Peyer's patch (tissue), 4 donors: ENCODE data around the gene MS4A6A. TPM values are rescaled to one million over a fixed set of nuclear protein-coding genes. Genes with fewer than 3 reads are reported as not detected.
A peak's percentile ranks its signal among the peaks of the same experiment; 100 is the strongest.

ENCODE experiments used
- DNase-seq, 3 donors: peaks; one replicate each; pipeline ENCODE4 v3.0.0-alpha.2; 2017 to 2019
- H3K27ac ChIP-seq, 4 donors: fragments of 200-600 bp; sonication (generic); one replicate each; pipeline ENCODE4 v1.5.1; 2016 to 2019
- H3K27me3 ChIP-seq, 2 donors: fragments of 200-600 bp; sonication (generic); one replicate each; pipeline ENCODE4 v1.5.1; 2019
- H3K36me3 ChIP-seq, 3 donors: fragments of 200-600 bp; sonication (generic); one replicate each; pipeline ENCODE4 v1.5.1; 2016 to 2019
- H3K4me1 ChIP-seq, 4 donors: fragments of 200-600 bp; sonication (generic); one replicate each; pipeline ENCODE4 v1.5.1; 2016 to 2019
- H3K4me3 ChIP-seq, 4 donors: fragments of 200-600 bp; sonication (generic); 1 replicate in 3 of 4; 2 replicates in 1 of 4; pipeline ENCODE4 v1.5.1; 2016 to 2019; ENCODE audit warnings: mild to moderate bottlenecking in 1 of 4
- H3K9me3 ChIP-seq, 4 donors: fragments of 200-600 bp; sonication (generic); one replicate each; pipeline ENCODE4 v1.5.1; 2016 to 2019; ENCODE audit warnings: mild to moderate bottlenecking in 1 of 4
- POLR2A ChIP-seq, 2 donors: fragments of 450-650 bp; IDR thresholded peaks; one replicate each; pipeline ENCODE4 v1.5.1; 2017; ENCODE audit warnings: antibody characterized with exemption in 2 of 2, mild to moderate bottlenecking in 2 of 2, moderate library complexity in 2 of 2
- total RNA-seq, 4 donors: library from RNA; depleted of rRNA; stranded (reverse); fragments of >200 nt; gene quantifications; one replicate each; pipeline ENCODE4 v1.1.0, GENCODE V29; 2016
- TF ChIP-seq, protein P1 (sequence below), 6 experiments: fragments of 450-650 bp in 4 of 6; fragments of 200-600 bp in 2 of 6; sonication (generic) in 1 of 6; IDR thresholded peaks; one replicate each; pipeline ENCODE4 v1.5.1; 2017 to 2019; ENCODE audit warnings: antibody characterized with exemption in 6 of 6, mild to moderate bottlenecking in 3 of 6, moderate library complexity in 1 of 6

The MS4A6A gene
- total RNA-seq, 4 donors from 2014 or later: 7.4 to 66.0 (median 33.5) TPM

DNA sequence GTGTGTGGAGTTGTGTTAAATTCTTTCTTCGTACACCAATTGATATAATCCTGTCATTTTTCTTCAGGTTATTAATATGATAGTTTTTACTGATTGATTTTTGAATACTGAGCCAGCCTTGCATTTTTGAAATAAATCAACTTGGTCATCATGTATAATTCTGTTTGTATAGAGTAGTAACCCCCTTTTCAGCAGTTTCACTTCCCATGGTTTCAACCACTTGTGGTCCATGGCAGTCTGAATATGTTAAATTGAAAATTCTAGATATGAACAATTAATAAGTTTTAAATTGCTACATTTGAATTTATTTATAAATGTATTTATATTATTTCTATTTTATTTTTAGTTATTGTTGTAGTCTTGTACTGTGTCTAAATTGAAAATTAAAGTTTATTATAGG is 32.6 kb downstream of the MS4A6A start:
- Histone ChIP-seq H3K36me3 (no peaks in the 10 kb centered on the region), H3K27me3 (no peaks in the 10 kb centered on the region), H3K9me3 (no peaks in the 10 kb centered on the region), H3K4me3 (no peak overlapping the region), H3K4me1 (no peaks in the 10 kb centered on the region), H3K27ac (no peak overlapping the region)
- TF ChIP-seq POLR2A (IDR thresholded peaks at IDR 0.05): no peak
- TF ChIP-seq, protein P1, sequence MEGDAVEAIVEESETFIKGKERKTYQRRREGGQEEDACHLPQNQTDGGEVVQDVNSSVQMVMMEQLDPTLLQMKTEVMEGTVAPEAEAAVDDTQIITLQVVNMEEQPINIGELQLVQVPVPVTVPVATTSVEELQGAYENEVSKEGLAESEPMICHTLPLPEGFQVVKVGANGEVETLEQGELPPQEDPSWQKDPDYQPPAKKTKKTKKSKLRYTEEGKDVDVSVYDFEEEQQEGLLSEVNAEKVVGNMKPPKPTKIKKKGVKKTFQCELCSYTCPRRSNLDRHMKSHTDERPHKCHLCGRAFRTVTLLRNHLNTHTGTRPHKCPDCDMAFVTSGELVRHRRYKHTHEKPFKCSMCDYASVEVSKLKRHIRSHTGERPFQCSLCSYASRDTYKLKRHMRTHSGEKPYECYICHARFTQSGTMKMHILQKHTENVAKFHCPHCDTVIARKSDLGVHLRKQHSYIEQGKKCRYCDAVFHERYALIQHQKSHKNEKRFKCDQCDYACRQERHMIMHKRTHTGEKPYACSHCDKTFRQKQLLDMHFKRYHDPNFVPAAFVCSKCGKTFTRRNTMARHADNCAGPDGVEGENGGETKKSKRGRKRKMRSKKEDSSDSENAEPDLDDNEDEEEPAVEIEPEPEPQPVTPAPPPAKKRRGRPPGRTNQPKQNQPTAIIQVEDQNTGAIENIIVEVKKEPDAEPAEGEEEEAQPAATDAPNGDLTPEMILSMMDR (IDR thresholded peaks at IDR 0.05): no peak
- no peak for DNase-seq

DNA sequence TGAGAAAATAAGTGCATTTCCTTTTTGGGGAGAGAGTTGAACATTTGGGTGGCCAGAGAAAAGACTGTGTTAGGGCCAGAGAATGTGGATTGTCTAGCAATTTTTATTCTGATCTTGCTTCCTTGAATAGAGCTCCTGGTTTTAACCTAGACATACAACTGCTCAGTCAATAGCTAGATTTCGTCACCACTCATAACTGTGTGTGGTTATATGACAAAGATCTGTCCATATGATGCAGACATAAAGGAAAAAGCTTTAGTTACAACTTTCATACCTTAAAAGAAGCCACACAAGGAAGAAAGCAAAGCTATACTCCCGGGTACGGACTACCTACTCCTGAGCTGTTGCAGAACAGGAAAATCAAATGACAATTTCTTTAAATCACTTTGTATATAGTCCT is 37.2 kb downstream of the MS4A6A start:
- no peaks in the 10 kb centered on the region for H3K27me3 ChIP-seq
- DNase-seq: no peak
- H3K4me3 ChIP-seq: no peak overlapping the region
- TF ChIP-seq, protein P1 (IDR thresholded peaks at IDR 0.05): no peak
- no peak for TF ChIP-seq POLR2A (IDR thresholded peaks at IDR 0.05)
- H3K4me1 ChIP-seq: no peaks in the 10 kb centered on the region
- H3K27ac ChIP-seq: no peak overlapping the region
- no peaks in the 10 kb centered on the region for H3K9me3 ChIP-seq
- H3K36me3 ChIP-seq: no peaks in the 10 kb centered on the region

DNA sequence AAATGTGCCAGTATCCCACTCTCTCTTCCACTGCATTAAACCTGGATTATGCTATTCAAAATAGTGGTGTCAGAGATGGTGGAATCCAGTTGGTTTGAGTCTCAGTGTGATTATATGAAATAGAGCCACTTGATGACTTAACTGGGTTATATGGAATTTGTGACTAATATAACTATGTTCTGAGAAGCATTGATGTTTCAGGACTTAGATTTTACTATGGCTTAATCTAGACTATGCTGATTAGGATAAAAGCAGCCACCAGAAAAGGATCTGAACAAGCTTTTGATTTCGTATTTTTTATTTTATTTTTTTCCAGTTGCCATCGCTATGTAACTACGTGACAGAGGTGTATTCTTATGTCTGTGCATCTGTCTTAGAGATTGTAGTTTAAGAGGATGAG is 39.1 kb downstream of the MS4A6A start:
- Histone ChIP-seq H3K27ac (no peak overlapping the region), H3K9me3 (no peaks in the 10 kb centered on the region), H3K4me3 (no peak overlapping the region), H3K36me3 (no peaks in the 10 kb centered on the region), H3K27me3 (no peaks in the 10 kb centered on the region), H3K4me1 (no peaks in the 10 kb centered on the region)
- TF ChIP-seq POLR2A (IDR thresholded peaks at IDR 0.05): no peak
- TF ChIP-seq, protein P1 (IDR thresholded peaks at IDR 0.05): no peak
- no peak for DNase-seq

DNA sequence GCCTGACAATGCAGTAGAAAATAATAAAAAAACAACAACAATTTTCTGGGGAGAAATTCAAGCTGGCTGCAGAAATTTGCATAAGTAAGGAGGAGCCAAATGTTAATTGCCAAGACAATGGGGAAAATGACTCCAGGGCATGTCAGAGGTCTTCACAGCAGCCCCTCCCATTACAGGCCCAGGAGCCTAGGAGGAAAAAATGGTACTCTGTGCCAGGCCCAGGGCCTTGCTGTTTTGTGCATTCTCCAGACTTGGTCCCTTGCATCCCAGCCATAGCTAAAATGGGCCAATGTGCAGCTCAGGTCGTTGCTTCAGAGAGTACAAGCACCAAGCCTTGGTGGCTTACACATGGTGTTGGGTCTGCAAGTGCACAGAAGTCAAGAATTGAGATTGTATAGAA is 49.0 kb downstream of the MS4A6A start:
- Histone ChIP-seq H3K27ac (no peak overlapping the region), H3K4me1 (no peaks in the 10 kb centered on the region), H3K4me3 (no peak overlapping the region), H3K36me3 (no peaks in the 10 kb centered on the region), H3K27me3 (no peaks in the 10 kb centered on the region), H3K9me3 (peaks cover 0 to 5% (median 0%) of the 10 kb centered on the region in 4 donors)
- no peak for DNase-seq
- TF ChIP-seq, protein P1 (IDR thresholded peaks at IDR 0.05): no peak
- no peak for TF ChIP-seq POLR2A (IDR thresholded peaks at IDR 0.05)

DNA sequence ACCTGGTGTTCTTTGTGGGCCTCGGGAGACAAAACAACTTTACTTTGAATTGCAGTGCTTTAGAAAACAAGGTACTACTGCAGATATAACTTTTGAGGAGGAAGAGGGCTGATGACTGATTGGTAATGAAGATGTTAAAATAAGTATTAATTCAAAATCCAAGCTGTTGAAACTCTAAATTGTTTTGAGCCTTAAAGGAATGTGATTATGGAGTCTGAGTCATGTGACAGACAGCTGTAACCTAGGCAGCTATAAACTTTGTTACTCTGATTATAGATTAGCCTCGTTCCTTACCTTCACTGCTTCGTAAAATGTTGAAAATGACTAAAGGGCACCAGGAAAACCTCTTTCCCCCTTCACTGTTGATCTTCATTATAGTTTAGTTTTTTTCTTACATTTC is 51.0 kb downstream of the MS4A6A start:
- Histone ChIP-seq H3K9me3 (peaks cover 0 to 5% (median 0%) of the 10 kb centered on the region in 4 donors), H3K4me3 (no peak overlapping the region), H3K4me1 (no peaks in the 10 kb centered on the region), H3K27ac (no peak overlapping the region), H3K36me3 (no peaks in the 10 kb centered on the region), H3K27me3 (no peaks in the 10 kb centered on the region)
- no peak for DNase-seq
- no peak for TF ChIP-seq POLR2A (IDR thresholded peaks at IDR 0.05)
- TF ChIP-seq, protein P1 (IDR thresholded peaks at IDR 0.05): no peak

DNA sequence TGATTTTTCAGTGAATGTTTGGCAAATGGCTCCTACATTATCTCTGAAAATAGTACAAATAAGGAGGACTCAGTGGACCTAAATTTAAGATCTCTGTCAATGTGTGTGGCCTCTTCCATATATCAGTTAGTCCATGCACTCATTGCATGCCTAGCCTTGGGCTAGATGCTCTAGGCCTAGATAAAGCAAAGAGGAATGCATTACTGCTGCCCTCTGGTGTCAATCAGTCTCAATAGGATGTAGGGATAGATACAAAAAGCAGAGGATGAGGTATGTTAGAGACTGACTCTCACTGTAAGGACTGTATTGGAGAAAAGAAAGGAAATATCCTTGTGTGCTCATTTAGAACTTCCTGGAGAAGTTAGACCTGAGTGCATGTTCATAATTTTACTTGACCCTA is 52.4 kb downstream of the MS4A6A start:
- no peak for TF ChIP-seq POLR2A (IDR thresholded peaks at IDR 0.05)
- TF ChIP-seq, protein P1 (IDR thresholded peaks at IDR 0.05): peak in 4 of 6 experiments; percentile 32 to 85 (median 78)
- H3K36me3 ChIP-seq: no peaks in the 10 kb centered on the region
- H3K4me3 ChIP-seq: no peak overlapping the region
- H3K27ac ChIP-seq: no peak overlapping the region
- DNase-seq: peak in 1 of 3 donors; percentile 68
- H3K27me3 ChIP-seq: no peaks in the 10 kb centered on the region
- H3K9me3 ChIP-seq: peaks cover 0 to 5% (median 0%) of the 10 kb centered on the region in 4 donors
- no peaks in the 10 kb centered on the region for H3K4me1 ChIP-seq
